Measurements from ENCODE around the gene IKBIP. TPM values are rescaled to one million over a fixed set of nuclear protein-coding genes. Genes with fewer than 3 reads are reported as not detected.
"Not testable (repeated sequence)": the region's sequence is repeated elsewhere in the genome, so short reads cannot be mapped to it uniquely, and the experiment has no call there.

Gene IKBIP
- polyA plus RNA-seq, 1 donor from 2014 or later: 11.5 TPM

- Histone ChIP-seq H2AFZ (ENCODE audit: low read depth, low read length) (no peak overlapping the region), H3K27ac (ENCODE audit: low read length) (no peak overlapping the region), H3K9ac (ENCODE audit: low read length) (no peak overlapping the region), H3K4me3 (ENCODE audit: low read length) (no peak overlapping the region), H3K79me2 (replicated peaks; ENCODE audit: insufficient read depth, low read length) (no peaks in the 10 kb centered on the region), H3K36me3 (ENCODE audit: insufficient read depth, low read length) (no peaks in the 10 kb centered on the region), H3K9me2 (ENCODE audit: insufficient read depth, low read length) (no peaks in the 10 kb centered on the region), H3F3A (ENCODE audit: insufficient read depth, low read length, poor library complexity, severe bottlenecking) (no peaks in the 10 kb centered on the region), H3K27me3 (ENCODE audit: insufficient read depth, low read depth, low read length) (no peaks in the 10 kb centered on the region), H4K20me1 (ENCODE audit: insufficient read depth) (no peaks in the 10 kb centered on the region), H3K4me2 (ENCODE audit: low read length) (no peak overlapping the region), H3K9me3 (ENCODE audit: low read length) (no peaks in the 10 kb centered on the region)
- no peak for TF ChIP-seq EZH2 (IDR thresholded peaks at IDR 0.05; ENCODE audit: borderline replicate concordance, insufficient read depth, low read length, poor library complexity, severe bottlenecking)
- TF ChIP-seq POLR2AphosphoS5 (IDR thresholded peaks at IDR 0.05): no peak
- TF ChIP-seq RAD21 (conservative IDR thresholded peaks at IDR 0.05): no peak
These were observed 38.1 kb downstream of the IKBIP start for GRCh38 chr12:98606359-98606988.

- no peaks in the 10 kb centered on the region for H3F3A ChIP-seq (ENCODE audit: insufficient read depth, low read length, poor library complexity, severe bottlenecking)
- no peak overlapping the region for H2AFZ ChIP-seq (ENCODE audit: low read depth, low read length)
- no peak overlapping the region for H3K4me3 ChIP-seq (ENCODE audit: low read length)
- peaks cover 6% of the 10 kb centered on the region for H3K36me3 ChIP-seq (ENCODE audit: insufficient read depth, low read length)
- no peak overlapping the region for H3K4me2 ChIP-seq (ENCODE audit: low read length)
- no peaks in the 10 kb centered on the region for H4K20me1 ChIP-seq (ENCODE audit: insufficient read depth)
- TF ChIP-seq SMC3 (conservative IDR thresholded peaks at IDR 0.05; ENCODE audit: poor library complexity) (no peak), TAF1 (IDR thresholded peaks at IDR 0.05; ENCODE audit: low read depth) (no peak), POLR2AphosphoS5 (IDR thresholded peaks at IDR 0.05) (no peak), EP300 (conservative IDR thresholded peaks at IDR 0.05; ENCODE audit: poor library complexity, severe bottlenecking) (no peak), CTCF (IDR thresholded peaks at IDR 0.05; ENCODE audit: poor library complexity, severe bottlenecking) (no peak), RAD21 (conservative IDR thresholded peaks at IDR 0.05) (no peak), MXI1 (conservative IDR thresholded peaks at IDR 0.05; ENCODE audit: poor library complexity, severe bottlenecking) (no peak), REST (IDR thresholded peaks at IDR 0.05; ENCODE audit: borderline replicate concordance) (no peak), EZH2 (IDR thresholded peaks at IDR 0.05; ENCODE audit: borderline replicate concordance, insufficient read depth, low read length, poor library complexity, severe bottlenecking) (no peak)
- no peak overlapping the region for H3K27ac ChIP-seq (ENCODE audit: low read length)
- peaks cover 13% of the 10 kb centered on the region for H3K79me2 ChIP-seq (replicated peaks; ENCODE audit: insufficient read depth, low read length)
- no peaks in the 10 kb centered on the region for H3K9me2 ChIP-seq (ENCODE audit: insufficient read depth, low read length)
- no peaks in the 10 kb centered on the region for H3K27me3 ChIP-seq (ENCODE audit: insufficient read depth, low read depth, low read length)
- H3K9me3 ChIP-seq (ENCODE audit: low read length): no peaks in the 10 kb centered on the region
- H3K9ac ChIP-seq (ENCODE audit: low read length): no peak overlapping the region
These were observed 42.7 kb downstream of the IKBIP start for GRCh38 chr12:98601924-98602323.

- Histone ChIP-seq H3K36me3 (ENCODE audit: insufficient read depth, low read length) (peaks cover 11% of the 10 kb centered on the region), H3K79me2 (replicated peaks; ENCODE audit: insufficient read depth, low read length) (peaks cover 44% of the 10 kb centered on the region)
- H4K20me1 ChIP-seq (ENCODE audit: insufficient read depth); H3K9me2 ChIP-seq (ENCODE audit: insufficient read depth, low read length); H3K27ac ChIP-seq (ENCODE audit: low read length); H3K9ac ChIP-seq (ENCODE audit: low read length); H2AFZ ChIP-seq (ENCODE audit: low read depth, low read length); H3K4me2 ChIP-seq (ENCODE audit: low read length); H3K4me3 ChIP-seq (ENCODE audit: low read length); H3K27me3 ChIP-seq (ENCODE audit: insufficient read depth, low read depth, low read length); H3F3A ChIP-seq (ENCODE audit: insufficient read depth, low read length, poor library complexity, severe bottlenecking); H3K9me3 ChIP-seq (ENCODE audit: low read length): not testable (repeated sequence)
These were observed 47.3 kb downstream of the IKBIP start for GRCh38 chr12:98597313-98597712.
